HepG2 (cell line): ENCODE measurements around the gene KAT7. TPM values are rescaled to one million over a fixed set of nuclear protein-coding genes. Genes with fewer than 3 reads are reported as not detected.

Source experiments
- ETV5 ChIP-seq: IDR thresholded peaks from 2 replicates; pipeline ENCODE4 v1.6.1; 2018; ENCODE audit warnings: missing biosample characterization, missing genetic modification reagents, inconsistent platforms, borderline replicate concordance
- HDAC1 ChIP-seq: sonication (generic); formaldehyde crosslinking; IDR thresholded peaks from 2 replicates; pipeline ENCODE4 v1.5.1; 2020; ENCODE audit warnings: mild to moderate bottlenecking, missing genetic modification reagents
- MAF1 ChIP-seq: sonication (generic); formaldehyde crosslinking; IDR thresholded peaks from 2 replicates; pipeline ENCODE4 v1.5.0; 2020; ENCODE audit warnings: missing genetic modification reagents, borderline replicate concordance
- MXD4 ChIP-seq: IDR thresholded peaks from 2 replicates; pipeline ENCODE4 v1.6.1; 2016; ENCODE audit warnings: mild to moderate bottlenecking, missing biosample characterization, missing genetic modification reagents
- NR2C2 ChIP-seq: sonication (generic); formaldehyde crosslinking; IDR thresholded peaks from 2 replicates; pipeline ENCODE4 v1.4.0; 2020; ENCODE audit warnings: missing genetic modification reagents, mild to moderate bottlenecking, moderate library complexity, borderline replicate concordance
- RAD21 ChIP-seq: fragments of 450-650 bp; formaldehyde crosslinking; IDR thresholded peaks from 2 replicates; pipeline ENCODE4 v1.5.0; 2020; ENCODE audit warnings: mild to moderate bottlenecking
- SYNCRIP ChIP-seq: fragments of 200-400 bp; formaldehyde crosslinking; IDR thresholded peaks from 2 replicates; pipeline ENCODE4 v1.6.1; 2018; ENCODE audit warnings: mild to moderate bottlenecking, low read depth, low read length; ENCODE audit not compliant: insufficient read depth
- ZC3H4 ChIP-seq: sonication (generic); formaldehyde crosslinking; IDR thresholded peaks from 2 replicates; pipeline ENCODE4 v1.4.0; 2020; ENCODE audit warnings: missing genetic modification reagents, borderline replicate concordance
- ZFP36L1 ChIP-seq: sonication (generic); formaldehyde crosslinking; IDR thresholded peaks from 2 replicates; pipeline ENCODE4 v1.8.0; 2022; ENCODE audit warnings: mild to moderate bottlenecking, missing genetic modification reagents, moderate library complexity
- ZKSCAN5 ChIP-seq: sonication (generic); formaldehyde crosslinking; IDR thresholded peaks from 2 replicates; pipeline ENCODE4 v1.5.1; 2020; ENCODE audit warnings: mild to moderate bottlenecking, missing genetic modification reagents
- ZNF138 ChIP-seq: sonication (generic); formaldehyde crosslinking; IDR thresholded peaks from 2 replicates; pipeline ENCODE4 v1.5.0; 2020; ENCODE audit warnings: mild to moderate bottlenecking, low read depth, missing genetic modification reagents
- ZNF329 ChIP-seq: sonication (generic); formaldehyde crosslinking; IDR thresholded peaks from 2 replicates; pipeline ENCODE4 v1.9.0; 2021; ENCODE audit warnings: low read depth, mild to moderate bottlenecking, missing genetic modification reagents
- ZNF713 ChIP-seq: sonication (generic); formaldehyde crosslinking; IDR thresholded peaks from 2 replicates; pipeline ENCODE4 v1.4.0; 2020; ENCODE audit warnings: mild to moderate bottlenecking, missing genetic modification reagents
- ZNF724P ChIP-seq: sonication (generic); formaldehyde crosslinking; IDR thresholded peaks from 2 replicates; pipeline ENCODE4 v1.8.0; 2022; ENCODE audit warnings: missing genetic modification reagents, borderline replicate concordance
- ZNF780A ChIP-seq: sonication (generic); formaldehyde crosslinking; IDR thresholded peaks from 2 replicates; pipeline ENCODE4 v1.8.0; 2022; ENCODE audit warnings: mild to moderate bottlenecking, missing genetic modification reagents, moderate library complexity
- ZNF839 ChIP-seq: sonication (generic); formaldehyde crosslinking; IDR thresholded peaks from 2 replicates; pipeline ENCODE4 v1.4.0; 2020; ENCODE audit warnings: missing genetic modification reagents, mild to moderate bottlenecking, borderline replicate concordance
- polyA plus RNA-seq, 8 experiments: library from polyadenylated mRNA; depleted of rRNA in 3 of 8; stranded (reverse) in 7 of 8; unstranded in 1 of 8; fragments of >200 nt; fragmentation: Illumina TruSeq in 4 of 8; extraction: Trizol in 4 of 8; gene quantifications; 2 replicates each; pipeline versions ENCODE4 v1.2.1 to v1.2.3, GENCODE V29; 2011 to 2016; ENCODE audit warnings: low read depth in 4 of 8, missing spikeins in 1 of 8, mixed read lengths in 1 of 8; ENCODE audit not compliant: insufficient read depth in 1 of 8
- total RNA-seq, 5 experiments: library from RNA; depleted of rRNA; stranded (reverse); fragments of >200 nt; fragmentation: Illumina TruSeq; extraction: Trizol; gene quantifications; 2 replicates each; pipeline ENCODE4 v1.2.3, GENCODE V29; 2016; ENCODE audit warnings: low read depth in 1 of 5
- TF ChIP-seq, protein P1 (sequence below): sonication (generic); formaldehyde crosslinking; IDR thresholded peaks from 2 replicates; pipeline ENCODE4 v1.9.0; 2021; ENCODE audit warnings: missing genetic modification reagents, borderline replicate concordance
- TF ChIP-seq, protein P2 (sequence below): sonication (generic); formaldehyde crosslinking; IDR thresholded peaks from 2 replicates; pipeline ENCODE4 v1.5.1; 2020; ENCODE audit warnings: mild to moderate bottlenecking, missing genetic modification reagents, borderline replicate concordance
- TF ChIP-seq, protein P3 (sequence below): sonication (generic); formaldehyde crosslinking; IDR thresholded peaks from 2 replicates; pipeline ENCODE4 v1.5.1; 2020; ENCODE audit warnings: mild to moderate bottlenecking, missing genetic modification reagents
- TF ChIP-seq, protein P4 (sequence below): sonication (generic); formaldehyde crosslinking; IDR thresholded peaks from 2 replicates; pipeline ENCODE4 v1.5.0; 2020; ENCODE audit warnings: missing genetic modification reagents

Gene KAT7
- total and polyA plus RNA-seq, 2 of the 13 experiments (the other 11 are each of a cell fraction or from before 2014, with no cell fraction given) = 21.2 to 39.2 TPM

GRCh38 chr17:49747632-49748031 is 40.8 kb upstream of the KAT7 start (continued):
- TF ChIP-seq, protein P1, sequence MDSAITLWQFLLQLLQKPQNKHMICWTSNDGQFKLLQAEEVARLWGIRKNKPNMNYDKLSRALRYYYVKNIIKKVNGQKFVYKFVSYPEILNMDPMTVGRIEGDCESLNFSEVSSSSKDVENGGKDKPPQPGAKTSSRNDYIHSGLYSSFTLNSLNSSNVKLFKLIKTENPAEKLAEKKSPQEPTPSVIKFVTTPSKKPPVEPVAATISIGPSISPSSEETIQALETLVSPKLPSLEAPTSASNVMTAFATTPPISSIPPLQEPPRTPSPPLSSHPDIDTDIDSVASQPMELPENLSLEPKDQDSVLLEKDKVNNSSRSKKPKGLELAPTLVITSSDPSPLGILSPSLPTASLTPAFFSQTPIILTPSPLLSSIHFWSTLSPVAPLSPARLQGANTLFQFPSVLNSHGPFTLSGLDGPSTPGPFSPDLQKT (CRISPR knock-in tag) = no peak
- TF ChIP-seq ZNF724P (CRISPR knock-in tag) (no peak), ZNF329 (CRISPR knock-in tag) (no peak), ZKSCAN5 (CRISPR knock-in tag) (no peak), MXD4 (CRISPR knock-in tag) (no peak), ZNF713 (CRISPR knock-in tag) (no peak), ETV5 (CRISPR knock-in tag) (no peak), ZNF138 (CRISPR knock-in tag) (no peak), RAD21 (CRISPR knock-in tag) (no peak), ZFP36L1 (CRISPR knock-in tag) (no peak), NR2C2 (CRISPR knock-in tag) (no peak), SYNCRIP (no peak), MAF1 (no peak), HDAC1 (CRISPR knock-in tag) (peak; percentile 28; the same call in 1 of the 2 replicates), ZC3H4 (CRISPR knock-in tag) (no peak), ZNF780A (CRISPR knock-in tag) (no peak), ZNF839 (CRISPR knock-in tag) (no peak)
- TF ChIP-seq, protein P2, sequence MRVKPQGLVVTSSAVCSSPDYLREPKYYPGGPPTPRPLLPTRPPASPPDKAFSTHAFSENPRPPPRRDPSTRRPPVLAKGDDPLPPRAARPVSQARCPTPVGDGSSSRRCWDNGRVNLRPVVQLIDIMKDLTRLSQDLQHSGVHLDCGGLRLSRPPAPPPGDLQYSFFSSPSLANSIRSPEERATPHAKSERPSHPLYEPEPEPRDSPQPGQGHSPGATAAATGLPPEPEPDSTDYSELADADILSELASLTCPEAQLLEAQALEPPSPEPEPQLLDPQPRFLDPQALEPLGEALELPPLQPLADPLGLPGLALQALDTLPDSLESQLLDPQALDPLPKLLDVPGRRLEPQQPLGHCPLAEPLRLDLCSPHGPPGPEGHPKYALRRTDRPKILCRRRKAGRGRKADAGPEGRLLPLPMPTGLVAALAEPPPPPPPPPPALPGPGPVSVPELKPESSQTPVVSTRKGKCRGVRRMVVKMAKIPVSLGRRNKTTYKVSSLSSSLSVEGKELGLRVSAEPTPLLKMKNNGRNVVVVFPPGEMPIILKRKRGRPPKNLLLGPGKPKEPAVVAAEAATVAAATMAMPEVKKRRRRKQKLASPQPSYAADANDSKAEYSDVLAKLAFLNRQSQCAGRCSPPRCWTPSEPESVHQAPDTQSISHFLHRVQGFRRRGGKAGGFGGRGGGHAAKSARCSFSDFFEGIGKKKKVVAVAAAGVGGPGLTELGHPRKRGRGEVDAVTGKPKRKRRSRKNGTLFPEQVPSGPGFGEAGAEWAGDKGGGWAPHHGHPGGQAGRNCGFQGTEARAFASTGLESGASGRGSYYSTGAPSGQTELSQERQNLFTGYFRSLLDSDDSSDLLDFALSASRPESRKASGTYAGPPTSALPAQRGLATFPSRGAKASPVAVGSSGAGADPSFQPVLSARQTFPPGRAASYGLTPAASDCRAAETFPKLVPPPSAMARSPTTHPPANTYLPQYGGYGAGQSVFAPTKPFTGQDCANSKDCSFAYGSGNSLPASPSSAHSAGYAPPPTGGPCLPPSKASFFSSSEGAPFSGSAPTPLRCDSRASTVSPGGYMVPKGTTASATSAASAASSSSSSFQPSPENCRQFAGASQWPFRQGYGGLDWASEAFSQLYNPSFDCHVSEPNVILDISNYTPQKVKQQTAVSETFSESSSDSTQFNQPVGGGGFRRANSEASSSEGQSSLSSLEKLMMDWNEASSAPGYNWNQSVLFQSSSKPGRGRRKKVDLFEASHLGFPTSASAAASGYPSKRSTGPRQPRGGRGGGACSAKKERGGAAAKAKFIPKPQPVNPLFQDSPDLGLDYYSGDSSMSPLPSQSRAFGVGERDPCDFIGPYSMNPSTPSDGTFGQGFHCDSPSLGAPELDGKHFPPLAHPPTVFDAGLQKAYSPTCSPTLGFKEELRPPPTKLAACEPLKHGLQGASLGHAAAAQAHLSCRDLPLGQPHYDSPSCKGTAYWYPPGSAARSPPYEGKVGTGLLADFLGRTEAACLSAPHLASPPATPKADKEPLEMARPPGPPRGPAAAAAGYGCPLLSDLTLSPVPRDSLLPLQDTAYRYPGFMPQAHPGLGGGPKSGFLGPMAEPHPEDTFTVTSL = no peak; the same call in 1 of the 2 replicates
- TF ChIP-seq, protein P3, sequence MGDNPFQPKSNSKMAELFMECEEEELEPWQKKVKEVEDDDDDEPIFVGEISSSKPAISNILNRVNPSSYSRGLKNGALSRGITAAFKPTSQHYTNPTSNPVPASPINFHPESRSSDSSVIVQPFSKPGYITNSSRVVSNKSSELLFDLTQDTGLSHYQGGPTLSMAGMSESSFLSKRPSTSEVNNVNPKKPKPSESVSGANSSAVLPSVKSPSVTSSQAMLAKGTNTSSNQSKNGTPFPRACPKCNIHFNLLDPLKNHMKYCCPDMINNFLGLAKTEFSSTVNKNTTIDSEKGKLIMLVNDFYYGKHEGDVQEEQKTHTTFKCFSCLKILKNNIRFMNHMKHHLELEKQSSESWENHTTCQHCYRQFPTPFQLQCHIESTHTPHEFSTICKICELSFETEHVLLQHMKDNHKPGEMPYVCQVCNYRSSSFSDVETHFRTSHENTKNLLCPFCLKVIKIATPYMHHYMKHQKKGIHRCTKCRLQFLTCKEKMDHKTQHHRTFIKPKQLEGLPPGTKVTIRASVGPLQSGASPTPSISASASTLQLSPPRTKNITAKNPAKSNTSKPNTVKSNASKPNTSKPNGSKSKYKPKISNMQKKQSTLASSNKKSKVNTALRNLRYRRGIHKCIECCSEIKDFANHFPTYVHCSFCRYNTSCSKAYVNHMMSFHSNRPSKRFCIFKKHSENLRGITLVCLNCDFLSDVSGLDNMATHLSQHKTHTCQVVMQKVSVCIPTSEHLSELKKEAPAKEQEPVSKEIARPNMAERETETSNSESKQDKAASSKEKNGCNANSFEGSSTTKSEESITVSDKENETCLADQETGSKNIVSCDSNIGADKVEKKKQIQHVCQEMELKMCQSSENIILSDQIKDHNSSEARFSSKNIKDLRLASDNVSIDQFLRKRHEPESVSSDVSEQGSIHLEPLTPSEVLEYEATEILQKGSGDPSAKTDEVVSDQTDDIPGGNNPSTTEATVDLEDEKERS (CRISPR knock-in tag) = no peak
- TF ChIP-seq, protein P4, sequence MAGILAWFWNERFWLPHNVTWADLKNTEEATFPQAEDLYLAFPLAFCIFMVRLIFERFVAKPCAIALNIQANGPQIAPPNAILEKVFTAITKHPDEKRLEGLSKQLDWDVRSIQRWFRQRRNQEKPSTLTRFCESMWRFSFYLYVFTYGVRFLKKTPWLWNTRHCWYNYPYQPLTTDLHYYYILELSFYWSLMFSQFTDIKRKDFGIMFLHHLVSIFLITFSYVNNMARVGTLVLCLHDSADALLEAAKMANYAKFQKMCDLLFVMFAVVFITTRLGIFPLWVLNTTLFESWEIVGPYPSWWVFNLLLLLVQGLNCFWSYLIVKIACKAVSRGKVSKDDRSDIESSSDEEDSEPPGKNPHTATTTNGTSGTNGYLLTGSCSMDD (CRISPR knock-in tag) = no peak
